Sigmoid colon (tissue), 7 donors: ENCODE results near the gene IRX4. TPM values are rescaled to one million over a fixed set of nuclear protein-coding genes. Genes with fewer than 3 reads are reported as not detected.
"Not testable (repeated sequence)": the region's sequence is repeated elsewhere in the genome, so short reads cannot be mapped to it uniquely, and the experiment has no call there.

Experiments used
- DNase-seq: peaks from one replicate; pipeline ENCODE4 v3.0.0-alpha.2; 2019
- H3K27ac ChIP-seq, 4 donors: fragments of 200-600 bp; sonication (generic); one replicate each; pipeline ENCODE4 v1.5.1; 2016 to 2019; ENCODE audit warnings: mild to moderate bottlenecking in 1 of 4
- H3K27me3 ChIP-seq, 3 donors: fragments of 200-600 bp; sonication (generic); one replicate each; pipeline ENCODE4 v1.5.1; 2019; ENCODE audit warnings: mild to moderate bottlenecking in 1 of 3
- H3K36me3 ChIP-seq, 4 donors: fragments of 200-600 bp; sonication (generic); one replicate each; pipeline ENCODE4 v1.5.1; 2016 to 2019
- H3K4me1 ChIP-seq, 4 donors: fragments of 200-600 bp; sonication (generic); one replicate each; pipeline ENCODE4 v1.5.1; 2017 to 2019
- H3K4me3 ChIP-seq, 4 donors: fragments of 200-600 bp; sonication (generic); one replicate each; pipeline ENCODE4 v1.5.1; 2017 to 2019; ENCODE audit warnings: mild to moderate bottlenecking in 2 of 4, moderate library complexity in 1 of 4
- H3K9me3 ChIP-seq, 4 donors: fragments of 200-600 bp in 3 of 4; sonication (generic) in 3 of 4; one replicate each; pipeline versions ENCODE4 v1.5.1 to v1.6.1; 2013 to 2019
- CTCF ChIP-seq, 4 experiments: fragments of 450-650 bp in 3 of 4; fragments of 200-600 bp in 1 of 4; IDR thresholded peaks; one replicate each; pipeline ENCODE4 v1.5.1; 2016 to 2019; ENCODE audit warnings: antibody characterized with exemption in 4 of 4, mild to moderate bottlenecking in 3 of 4, moderate library complexity in 2 of 4
- EP300 ChIP-seq, 4 donors: sonication (generic); formaldehyde crosslinking; IDR thresholded peaks; one replicate each; pipeline ENCODE4 v1.6.1; 2017; ENCODE audit warnings: antibody characterized with exemption in 4 of 4
- POLR2A ChIP-seq, 2 donors: fragments of 450-650 bp; IDR thresholded peaks; one replicate each; pipeline ENCODE4 v1.6.1; 2016; ENCODE audit warnings: antibody characterized with exemption in 2 of 2, mild to moderate bottlenecking in 2 of 2, moderate library complexity in 2 of 2
- POLR2AphosphoS5 ChIP-seq, 4 donors: sonication (generic); formaldehyde crosslinking; IDR thresholded peaks; one replicate each; pipeline ENCODE4 v1.6.1; 2017; ENCODE audit warnings: antibody characterized with exemption in 4 of 4
- WGBS, 2 donors: extraction: QIAGEN DNeasy Blood & Tissue Kit; methylation state at CpG; one replicate each; pipeline ENCODE4 v1.1.7; 2013; 5-methylcytosine and 5-hydroxymethylcytosine counted together
- intact Hi-C: fragments of 100-400 bp; cut with DNase I; formaldehyde crosslinking; loops from one replicate; pipeline ENCODE4 v1.15.1; 2023
- polyA plus RNA-seq, 3 donors: library from polyadenylated mRNA; stranded (reverse); fragments of 200-250 nt; gene quantifications; one replicate each; pipeline ENCODE4 v1.2.3, GENCODE V29; 2013
- total RNA-seq, 4 donors: library from RNA; depleted of rRNA; stranded (reverse); fragments of >200 nt; gene quantifications; one replicate each; pipeline ENCODE4 v1.1.0, GENCODE V29; 2016
- donor health status: healthy with polysubstance abuse.
- donor health status: Bipolar disorder and iron deficiency.
- donor health status: healthy.

The IRX4 gene
- total and polyA plus RNA-seq, 7 donors = 0.06 TPM; not detected in 6

DNA sequence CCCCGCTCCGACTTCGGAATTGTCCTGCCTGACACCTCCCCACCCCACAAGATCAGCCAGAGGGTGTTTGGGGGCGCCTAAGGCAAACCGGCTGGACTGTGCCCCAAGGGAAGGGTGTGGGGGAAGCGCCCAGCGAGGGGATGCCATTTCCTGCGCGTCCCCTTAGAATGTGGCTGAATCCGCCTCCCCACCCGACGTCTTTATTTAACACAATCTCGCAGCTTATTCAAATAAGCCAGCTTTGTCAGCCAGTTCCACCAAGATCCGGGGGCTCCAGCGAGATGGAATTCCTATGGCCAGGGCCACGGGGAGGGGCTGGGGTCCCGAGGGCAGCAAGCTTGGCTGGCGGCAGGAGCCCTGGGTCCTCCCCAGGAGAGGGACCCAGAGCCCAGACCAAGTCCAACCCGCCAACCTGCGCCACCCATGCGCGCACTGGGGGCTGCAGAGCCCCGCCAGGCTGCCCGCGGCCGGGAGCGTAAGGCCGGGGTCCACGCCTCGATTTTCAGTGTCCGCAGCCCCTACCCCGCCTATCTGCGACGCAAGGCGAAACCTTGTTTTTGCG lies 7.4 kb downstream of the IRX4 start:
- no peak for TF ChIP-seq POLR2A (IDR thresholded peaks at IDR 0.05)
- no peaks in the 10 kb centered on the region for H3K36me3 ChIP-seq
- H3K27me3 ChIP-seq = peaks cover 65 to 90% (median 79%) of the 10 kb centered on the region in 3 donors
- DNase-seq = no peak
- no peak overlapping the region for H3K27ac ChIP-seq
- H3K4me1 ChIP-seq = peaks cover 0 to 22% (median 20%) of the 10 kb centered on the region in 4 donors
- 6 to 14% methylated on average over 36 of the region's 36 CpGs for WGBS, 2 donors
- intact Hi-C loops = no loop called here
- H3K9me3 ChIP-seq = no peaks in the 10 kb centered on the region
- H3K4me3 ChIP-seq = no peak overlapping the region

GRCh38 chr5:1874771-1875220 lies 7.9 kb downstream of the IRX4 start:
- no peak overlapping the region for H3K4me3 ChIP-seq
- H3K4me1 ChIP-seq = peaks cover 0 to 22% (median 20%) of the 10 kb centered on the region in 4 donors
- H3K27ac ChIP-seq = no peak overlapping the region
- TF ChIP-seq POLR2A (IDR thresholded peaks at IDR 0.05) (no peak), EP300 (IDR thresholded peaks at IDR 0.05) (no peak), CTCF (IDR thresholded peaks at IDR 0.05) (no peak), POLR2AphosphoS5 (IDR thresholded peaks at IDR 0.05) (no peak)
- 1 to 2% methylated on average over 36 of the region's 36 CpGs for WGBS, 2 donors
- DNase-seq = no peak
- no peaks in the 10 kb centered on the region for H3K9me3 ChIP-seq
- intact Hi-C loops = no loop called here
- H3K36me3 ChIP-seq = no peaks in the 10 kb centered on the region
- H3K27me3 ChIP-seq = peaks cover 59 to 84% (median 73%) of the 10 kb centered on the region in 3 donors

- Histone ChIP-seq H3K4me1 (peaks cover 0 to 22% (median 20%) of the 10 kb centered on the region in 4 donors), H3K27me3 (peaks cover 55 to 80% (median 69%) of the 10 kb centered on the region in 3 donors), H3K4me3 (no peak overlapping the region), H3K27ac (no peak overlapping the region), H3K9me3 (no peaks in the 10 kb centered on the region), H3K36me3 (no peaks in the 10 kb centered on the region)
- DNase-seq = no peak
- no peak for TF ChIP-seq EP300 (IDR thresholded peaks at IDR 0.05)
- TF ChIP-seq CTCF (IDR thresholded peaks at IDR 0.05) = no peak
- TF ChIP-seq POLR2AphosphoS5 (IDR thresholded peaks at IDR 0.05) = no peak
- no peak for TF ChIP-seq POLR2A (IDR thresholded peaks at IDR 0.05)
- intact Hi-C loops = no loop called here
- 3 to 5% methylated on average over 10 of the region's 10 CpGs for WGBS, 2 donors
Measured at GRCh38 chr5:1874348-1874747, 8.4 kb downstream of the IRX4 start.

DNA sequence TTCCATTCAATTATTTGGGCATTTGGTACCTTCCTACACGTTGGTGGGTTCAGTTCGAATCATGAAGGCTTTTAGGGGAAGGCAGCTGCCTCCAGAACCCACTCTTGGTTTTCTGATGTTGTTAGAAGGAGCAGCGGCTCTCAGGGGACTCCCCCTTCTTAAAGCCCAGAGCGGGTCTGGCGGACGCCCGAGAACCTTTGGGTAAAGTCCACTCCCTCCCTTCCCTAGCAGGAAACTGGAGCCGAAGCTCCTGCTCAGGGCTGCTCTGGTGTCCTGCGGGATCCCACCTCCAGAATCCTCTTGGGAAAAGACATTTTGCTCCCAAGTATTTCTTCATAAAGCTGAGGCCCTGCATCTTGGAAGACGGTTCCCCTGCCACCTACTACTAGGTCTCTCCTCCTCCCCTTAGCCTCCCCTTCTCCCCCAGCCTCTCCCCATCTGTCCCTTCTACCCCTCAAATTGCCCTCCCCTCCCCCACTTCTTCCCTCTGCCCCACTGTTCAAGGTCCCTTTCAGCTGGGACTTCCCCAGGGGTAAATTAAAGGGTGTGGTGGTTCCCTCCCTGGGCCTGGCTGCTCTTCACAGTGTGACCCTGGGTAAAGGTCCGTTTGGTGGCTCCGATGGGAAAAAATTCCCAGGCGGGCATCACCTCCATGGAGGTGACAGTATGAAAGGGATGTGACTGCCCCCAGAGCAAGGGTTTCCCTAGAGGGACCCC lies 9.3 kb downstream of the IRX4 start:
- no peaks in the 10 kb centered on the region for H3K9me3 ChIP-seq
- no peaks in the 10 kb centered on the region for H3K36me3 ChIP-seq
- DNase-seq = no peak
- intact Hi-C loops = no loop called here
- H3K4me1 ChIP-seq = peaks cover 0 to 22% (median 20%) of the 10 kb centered on the region in 4 donors
- WGBS, 2 donors = 7 to 19% methylated on average over 13 of the region's 13 CpGs
- H3K27ac ChIP-seq = no peak overlapping the region
- no peak for TF ChIP-seq EP300 (IDR thresholded peaks at IDR 0.05)
- no peak for TF ChIP-seq POLR2A (IDR thresholded peaks at IDR 0.05)
- no peak for TF ChIP-seq POLR2AphosphoS5 (IDR thresholded peaks at IDR 0.05)
- no peak for TF ChIP-seq CTCF (IDR thresholded peaks at IDR 0.05)
- H3K4me3 ChIP-seq = no peak overlapping the region
- H3K27me3 ChIP-seq = peaks cover 46 to 76% (median 59%) of the 10 kb centered on the region in 3 donors

- H3K4me3 ChIP-seq = no peak overlapping the region
- intact Hi-C loops = no loop called here
- 82 to 84% methylated on average over 14 of the region's 14 CpGs for WGBS, 2 donors
- H3K4me1 ChIP-seq = peaks cover 0 to 18% (median 16%) of the 10 kb centered on the region in 4 donors
- H3K27me3 ChIP-seq = peaks cover 26 to 76% (median 40%) of the 10 kb centered on the region in 3 donors
- no peak for DNase-seq
- H3K36me3 ChIP-seq = no peaks in the 10 kb centered on the region
- TF ChIP-seq POLR2A (IDR thresholded peaks at IDR 0.05) (no peak), EP300 (IDR thresholded peaks at IDR 0.05) (no peak), CTCF (IDR thresholded peaks at IDR 0.05) (no peak), POLR2AphosphoS5 (IDR thresholded peaks at IDR 0.05) (no peak)
- no peak overlapping the region for H3K27ac ChIP-seq
- no peaks in the 10 kb centered on the region for H3K9me3 ChIP-seq
Measured at GRCh38 chr5:1871441-1871840, 11.3 kb downstream of the IRX4 start.

DNA sequence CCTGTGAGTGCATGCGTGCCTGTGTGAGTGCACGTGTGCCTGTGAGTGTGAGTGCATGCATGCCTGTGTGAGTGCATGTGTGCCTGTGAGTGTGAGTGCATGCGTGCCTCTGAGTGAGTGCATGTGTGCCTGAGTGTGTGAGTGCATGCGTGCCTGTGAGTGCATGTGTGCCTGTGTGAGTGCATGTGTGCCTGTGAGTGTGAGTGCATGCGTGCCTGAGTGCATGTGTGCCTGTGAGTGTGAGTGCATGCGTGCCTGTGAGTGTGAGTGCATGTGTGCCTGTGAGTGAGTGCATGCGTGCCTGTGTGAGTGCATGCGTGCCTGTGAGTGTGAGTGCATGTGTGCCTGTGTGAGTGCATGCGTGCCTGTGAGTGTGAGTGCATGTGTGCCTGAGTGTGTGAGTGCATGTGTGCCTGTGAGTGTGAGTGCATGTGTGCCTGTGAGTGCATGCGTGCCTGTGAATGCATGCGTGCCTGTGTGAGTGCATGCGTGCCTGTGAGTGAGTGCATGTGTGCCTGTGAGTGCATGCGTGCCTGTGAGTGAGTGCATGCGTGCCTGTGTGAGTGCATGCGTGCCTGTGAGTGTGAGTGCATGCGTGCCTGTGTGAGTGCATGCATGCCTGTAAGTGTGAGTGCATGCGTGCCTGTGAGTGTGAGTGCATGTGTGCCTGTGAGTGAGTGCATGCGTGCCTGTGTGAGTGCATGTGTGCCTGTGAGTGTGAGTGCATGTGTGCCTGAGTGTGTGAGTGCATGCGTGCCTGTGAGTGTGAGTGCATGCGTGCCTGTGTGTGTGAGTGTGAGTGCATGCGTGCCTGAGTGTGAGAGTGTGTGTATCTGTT lies 12.1 kb downstream of the IRX4 start:
- H3K4me1 ChIP-seq = peaks cover 0 to 10% (median 9%) of the 10 kb centered on the region in 4 donors
- WGBS, 2 donors = 94 to 96% methylated on average over 21 of the region's 21 CpGs
- intact Hi-C loops, H3K4me3 ChIP-seq, H3K9me3 ChIP-seq, H3K36me3 ChIP-seq, H3K27ac ChIP-seq, DNase-seq: not testable (repeated sequence)
- H3K27me3 ChIP-seq = peaks cover 19 to 76% (median 37%) of the 10 kb centered on the region in 3 donors
